ENCODE data around the gene MAGI2. TPM values are rescaled to one million over a fixed set of nuclear protein-coding genes. Genes with fewer than 3 reads are reported as not detected.

Gene MAGI2
- total RNA-seq, 4 donors from 2014 or later: 0.23 to 5.5 (median 0.45) TPM

GRCh38 chr7:78024591-78024990 lies 1428.9 kb downstream of the MAGI2 start:
- peaks cover 6 to 14% (median 10%) of the 10 kb centered on the region in 3 donors for H3K4me1 ChIP-seq
- H3K36me3 ChIP-seq: no peaks in the 10 kb centered on the region
- H3K4me3 ChIP-seq: no peak overlapping the region
- no peaks in the 10 kb centered on the region for H3K27me3 ChIP-seq
- intact Hi-C loops (cut with DNase I): loop anchor here (10.0 kb wide), 1 partner anchor 1150 kb away; no protein-coding TSS in a partner anchor
- no peak overlapping the region for H3K27ac ChIP-seq
- H3K9me3 ChIP-seq: no peaks in the 10 kb centered on the region
- no peak for DNase-seq
- no peak for TF ChIP-seq CTCF (IDR thresholded peaks at IDR 0.05)
- TF ChIP-seq POLR2A (IDR thresholded peaks at IDR 0.05): no peak
- WGBS, 2 donors: 69 to 81% methylated on average over 2 of the region's 2 CpGs

- TF ChIP-seq CTCF (IDR thresholded peaks at IDR 0.05) (no peak), POLR2A (IDR thresholded peaks at IDR 0.05) (no peak)
- intact Hi-C loops (cut with DNase I): loop anchor here (10.0 kb wide), 1 partner anchor 1152 kb away; no protein-coding TSS in a partner anchor
- peaks cover 10 to 23% (median 12%) of the 10 kb centered on the region in 3 donors for H3K4me1 ChIP-seq
- no peaks in the 10 kb centered on the region for H3K27me3 ChIP-seq
- H3K4me3 ChIP-seq: no peak overlapping the region
- no peak overlapping the region for H3K27ac ChIP-seq
- 57 to 69% methylated on average over 4 of the region's 4 CpGs for WGBS, 2 donors
- DNase-seq: no peak
- H3K9me3 ChIP-seq: no peaks in the 10 kb centered on the region
- H3K36me3 ChIP-seq: no peaks in the 10 kb centered on the region
These were observed 1430.3 kb downstream of the MAGI2 start for GRCh38 chr7:78023191-78023590.

- H3K9me3 ChIP-seq: no peaks in the 10 kb centered on the region
- H3K4me3 ChIP-seq: no peak overlapping the region
- peaks cover 10 to 34% (median 12%) of the 10 kb centered on the region in 3 donors for H3K4me1 ChIP-seq
- H3K27me3 ChIP-seq: no peaks in the 10 kb centered on the region
- H3K36me3 ChIP-seq: no peaks in the 10 kb centered on the region
- TF ChIP-seq POLR2A (IDR thresholded peaks at IDR 0.05): no peak
- no peak for TF ChIP-seq CTCF (IDR thresholded peaks at IDR 0.05)
- WGBS, 2 donors: 93 to 100% methylated on average over 1 of the region's 1 CpG
- H3K27ac ChIP-seq: no peak overlapping the region
- DNase-seq: no peak
- intact Hi-C loops (cut with DNase I): loop anchor here (10.0 kb wide), 1 partner anchor 1153 kb away; no protein-coding TSS in a partner anchor
These were observed 1431.3 kb downstream of the MAGI2 start for GRCh38 chr7:78022165-78022564.

- no peak overlapping the region for H3K4me3 ChIP-seq
- peak overlapping the region in 3 of 4 donors; percentile 97 to 99 (median 98) for H3K27ac ChIP-seq
- H3K27me3 ChIP-seq: no peaks in the 10 kb centered on the region
- no peak for DNase-seq
- intact Hi-C loops (cut with DNase I): loop anchor here (10.0 kb wide), 1 partner anchor 1154 kb away; no protein-coding TSS in a partner anchor
- peaks cover 10 to 37% (median 12%) of the 10 kb centered on the region in 3 donors for H3K4me1 ChIP-seq
- H3K9me3 ChIP-seq: no peaks in the 10 kb centered on the region
- TF ChIP-seq POLR2A (IDR thresholded peaks at IDR 0.05) (no peak), CTCF (IDR thresholded peaks at IDR 0.05) (no peak)
- H3K36me3 ChIP-seq: no peaks in the 10 kb centered on the region
These were observed 1432.6 kb downstream of the MAGI2 start for GRCh38 chr7:78020874-78021249.

- Histone ChIP-seq H3K4me3 (peak overlapping the region; percentile 48 to 76 (median 66)), H3K36me3 (no peaks in the 10 kb centered on the region), H3K27ac (peak overlapping the region; percentile 92 to 99 (median 98)), H3K4me1 (peaks cover 10 to 37% (median 12%) of the 10 kb centered on the region in 3 donors), H3K9me3 (no peaks in the 10 kb centered on the region), H3K27me3 (no peaks in the 10 kb centered on the region)
- DNase-seq: no peak
- peak in 5 of 6 experiments; percentile 58 to 74 (median 65) for TF ChIP-seq CTCF (IDR thresholded peaks at IDR 0.05)
- no peak for TF ChIP-seq POLR2A (IDR thresholded peaks at IDR 0.05)
- WGBS, 2 donors: 1% methylated on average over 9 to 11 of the region's 25 CpGs
- intact Hi-C loops (cut with DNase I): loop anchor here (10.0 kb wide), 1 partner anchor 1154 kb away; no protein-coding TSS in a partner anchor
These were observed 1433.2 kb downstream of the MAGI2 start for GRCh38 chr7:78020136-78020873.

Data from esophagus squamous epithelium (tissue), 5 donors.